Measurements from ENCODE around the gene KRT6A. TPM values are rescaled to one million over a fixed set of nuclear protein-coding genes. Genes with fewer than 3 reads are reported as not detected.

Gene KRT6A
- total and polyA plus RNA-seq, 9 of the 15 experiments (the other 6 are each of a cell fraction or from before 2014, with no cell fraction given) = 0.26 TPM; not detected in 8

GRCh38 chr12:52529846-52530245 lies 36.8 kb upstream of the KRT6A start:
- Histone ChIP-seq H3K36me3 (ENCODE audit: control insufficient read depth, insufficient read depth, low read length) (no peaks in the 10 kb centered on the region), H3K4me3 (no peak overlapping the region), H3K9me3 (replicated peaks; ENCODE audit: control insufficient read depth, insufficient read depth, low read depth, low read length) (no peaks in the 10 kb centered on the region), H3K27me3 (ENCODE audit: control insufficient read depth in 2 of 2, insufficient read depth in 2 of 2, low read length in 2 of 2) (peaks cover 5 to 44% of the 10 kb centered on the region in 2 experiments; a peak in 4 of 5 replicates), H3K4me2 (ENCODE audit: insufficient read depth, low read length) (no peak overlapping the region), H3K27ac (ENCODE audit: extremely low read depth, low read depth, low read length) (no peak overlapping the region), H3K79me2 (ENCODE audit: control insufficient read depth, insufficient read depth, low read length) (no peaks in the 10 kb centered on the region), H3K9me1 (ENCODE audit: control insufficient read depth, insufficient read depth, low read length) (no peaks in the 10 kb centered on the region), H3K9ac (ENCODE audit: insufficient read depth in 1 of 2, low read depth in 2 of 2, low read length in 2 of 2) (peak overlapping the region in 1 of 2 experiments; percentile 35; a peak in 1 of 4 replicates), H2AFZ (ENCODE audit: low read depth, low read length) (no peak overlapping the region), H4K20me1 (replicated peaks; ENCODE audit: control insufficient read depth, insufficient read depth, low read length) (peaks cover 5% of the 10 kb centered on the region; the same call in 1 of the 2 replicates), H3K4me1 (replicated peaks in 1 of 2; ENCODE audit: control insufficient read depth in 2 of 2, insufficient read depth in 2 of 2, low read length in 2 of 2) (no peaks in the 10 kb centered on the region)
- in situ Hi-C loops (cut with MboI) (no loop called here), intact Hi-C loops (cut with micrococcal nuclease) (no loop called here)
- ATAC-seq (no peak), DNase-seq (ENCODE audit: extremely low read depth in 1 of 4, low spot score in 3 of 4) (no peak), FAIRE-seq (no peak)
- ChIA-PET CTCF (ENCODE audit: low intra/inter-chr PET ratio) (no interaction called here), POLR2A (no interaction called here)
- no TSS peak for BruUV-seq (replicated peaks)
- TF ChIP-seq ZNF695 (CRISPR knock-in tag; IDR thresholded peaks at IDR 0.05) (no peak), GATA2 (CRISPR knock-in tag; IDR thresholded peaks at IDR 0.05) (no peak), ZNF174 (CRISPR knock-in tag; IDR thresholded peaks at IDR 0.05) (no peak), PHTF2 (CRISPR knock-in tag; IDR thresholded peaks at IDR 0.05) (no peak), THAP12 (CRISPR knock-in tag; IDR thresholded peaks at IDR 0.05) (no peak), MITF (IDR thresholded peaks at IDR 0.05) (no peak), GTF3C2 (IDR thresholded peaks at IDR 0.05; ENCODE audit: borderline replicate concordance, extremely low read depth, insufficient read length) (no peak), ZC3H11A (IDR thresholded peaks at IDR 0.05; ENCODE audit: low read depth, low read length) (no peak), KLF10 (CRISPR knock-in tag; IDR thresholded peaks at IDR 0.05) (no peak)
- WGBS (ENCODE audit: insufficient coverage, low coverage, missing lambda C conversion rate) = 0% methylated on average over 9 of the region's 9 CpGs
